HS-5 (cell line): ENCODE data around the gene VCAN.
"Not testable (repeated sequence)": the region's sequence is repeated elsewhere in the genome, so short reads cannot be mapped to it uniquely, and the experiment has no call there.

ENCODE experiments used
- DNase-seq: peaks from one replicate; pipeline ENCODE4 v3.0.0-alpha.2; 2012; ENCODE audit warnings: low read depth

VCAN gene

GRCh38 chr5:83471405-83472212 is at the start of gene VCAN:
Gene VCAN, plus strand, starts transcription at chr5:83471744. Its CDS starts 11,775 bp downstream, at chr5:83483519.
- DNase-seq: no peak

GRCh38 chr5:83422284-83422683 is 49.3 kb upstream of the VCAN start:
- no peak for DNase-seq

DNA sequence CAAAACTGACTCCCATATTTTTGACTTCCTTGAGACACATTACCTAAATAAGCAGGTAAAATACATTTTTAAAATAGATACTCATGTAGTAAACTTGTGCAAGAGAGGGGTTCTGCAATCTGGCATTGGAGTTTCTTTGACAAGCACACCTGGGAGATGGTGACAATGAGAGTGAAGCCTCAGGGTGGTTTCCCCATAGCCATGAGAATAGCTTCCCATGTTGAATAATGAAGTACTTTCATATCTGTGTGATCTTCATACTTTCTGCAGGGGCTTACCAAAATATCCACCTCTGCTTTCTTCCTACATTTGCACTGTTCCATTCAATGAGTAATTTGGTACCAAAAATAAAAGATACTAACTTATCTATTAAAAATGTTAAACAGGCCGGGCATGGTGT is 44.7 kb upstream of the VCAN start:
- no peak for DNase-seq

DNA sequence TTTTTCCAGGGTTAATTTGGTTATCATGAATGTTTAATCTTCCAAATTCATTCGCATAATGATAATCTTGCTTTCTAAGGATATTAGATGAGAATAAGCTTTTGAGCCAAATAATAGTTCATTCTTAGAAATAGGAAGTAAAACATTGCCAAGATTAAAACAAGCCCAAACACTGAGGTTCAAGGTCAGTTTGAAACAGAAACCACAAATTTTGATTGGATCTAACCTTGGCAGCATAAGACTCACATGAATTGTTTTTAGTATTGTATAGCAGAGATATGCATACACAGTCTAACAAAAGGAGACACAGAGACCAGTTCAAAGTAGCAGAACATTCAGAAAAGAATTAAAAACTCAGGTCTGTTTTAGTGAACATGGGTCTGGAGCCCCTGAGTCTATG is 43.4 kb upstream of the VCAN start:
- no peak for DNase-seq

DNA sequence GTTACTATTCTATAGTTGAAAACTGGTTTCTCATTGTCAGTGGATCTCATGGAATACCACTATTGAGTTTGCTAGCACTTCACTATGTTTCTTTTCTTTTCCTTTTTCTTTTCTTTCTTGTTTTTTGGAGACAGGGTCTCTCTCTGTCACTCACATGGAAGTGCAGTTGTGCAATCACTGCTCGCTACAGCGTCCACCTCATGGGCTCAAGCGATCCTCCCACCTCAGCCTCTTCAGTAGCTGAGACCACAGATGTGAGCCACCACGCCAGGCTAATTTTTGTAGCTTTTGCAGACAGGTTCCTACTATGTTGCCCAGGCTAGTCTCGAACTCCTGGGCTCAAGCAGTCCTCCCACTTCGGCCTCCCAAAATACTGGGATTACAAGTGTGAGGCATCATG is 42.7 kb upstream of the VCAN start:
- no peak for DNase-seq

DNA sequence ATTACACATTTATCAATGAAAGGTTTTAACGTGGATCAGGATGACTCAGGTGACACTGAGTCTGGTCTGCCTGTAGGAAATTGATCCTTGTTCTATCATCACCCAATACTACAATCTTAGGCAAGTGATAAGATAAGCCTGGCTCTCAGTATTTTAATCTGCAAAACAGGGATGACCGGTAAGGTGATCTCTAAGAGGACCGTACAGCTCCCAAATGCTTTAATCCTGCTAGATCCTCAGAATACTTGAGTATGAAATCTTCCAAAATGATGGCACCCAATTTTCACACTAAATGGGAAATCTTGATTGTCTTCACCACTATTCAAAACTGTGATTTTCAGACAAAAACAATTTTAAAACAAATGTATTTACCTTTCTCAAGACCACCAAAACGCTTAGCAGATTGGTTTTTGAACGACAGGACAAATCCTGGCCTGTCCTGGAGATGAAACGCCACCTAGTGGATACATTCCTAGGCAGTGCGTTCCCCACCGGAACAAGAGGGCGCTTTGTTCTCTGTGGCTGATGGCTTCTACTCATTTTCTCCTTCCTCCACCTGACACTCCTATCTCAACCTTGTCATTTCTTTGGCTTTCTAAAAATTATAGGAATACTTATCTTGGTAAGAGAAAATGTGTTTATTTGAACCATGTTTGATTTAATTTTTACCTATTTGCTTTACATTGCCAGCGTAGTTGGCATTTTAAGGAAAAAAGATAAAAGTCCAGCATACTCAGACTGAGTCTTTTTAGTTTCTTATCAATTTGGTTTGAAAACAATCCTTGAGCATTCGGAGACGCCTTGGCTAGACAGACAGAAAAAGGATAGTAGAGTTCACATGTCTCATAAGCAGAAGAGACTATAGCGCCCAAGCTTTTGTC is 41.2 kb upstream of the VCAN start:
- DNase-seq: peak; percentile 19

DNA sequence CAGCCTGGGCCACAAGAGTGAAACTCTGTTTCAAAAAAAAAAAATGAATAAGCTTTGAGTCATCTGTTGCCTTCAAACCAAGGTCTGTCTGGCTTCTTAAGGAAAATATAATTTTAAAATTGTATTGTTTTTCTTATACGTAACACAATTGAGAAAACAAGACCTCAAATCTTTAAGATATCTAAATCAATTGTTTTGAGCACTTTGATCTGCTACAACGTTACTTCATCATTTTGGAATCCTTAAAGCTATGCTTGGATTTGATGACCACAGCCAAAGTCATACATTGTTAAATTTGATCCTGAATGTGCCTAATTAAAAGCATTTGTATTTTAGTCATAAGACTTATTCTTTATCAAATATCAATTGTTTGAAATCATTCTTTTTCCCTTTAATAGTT is 37.7 kb upstream of the VCAN start:
- peak; percentile 64 for DNase-seq

GRCh38 chr5:83434946-83435345 is 36.6 kb upstream of the VCAN start:
- DNase-seq: no peak

- DNase-seq: no peak
Observed at GRCh38 chr5:83436276-83436675, 35.3 kb upstream of the VCAN start.

GRCh38 chr5:83437697-83438096 is 33.8 kb upstream of the VCAN start:
- DNase-seq: not testable (repeated sequence)

GRCh38 chr5:83440826-83441225 is 30.7 kb upstream of the VCAN start:
- DNase-seq: no peak

DNA sequence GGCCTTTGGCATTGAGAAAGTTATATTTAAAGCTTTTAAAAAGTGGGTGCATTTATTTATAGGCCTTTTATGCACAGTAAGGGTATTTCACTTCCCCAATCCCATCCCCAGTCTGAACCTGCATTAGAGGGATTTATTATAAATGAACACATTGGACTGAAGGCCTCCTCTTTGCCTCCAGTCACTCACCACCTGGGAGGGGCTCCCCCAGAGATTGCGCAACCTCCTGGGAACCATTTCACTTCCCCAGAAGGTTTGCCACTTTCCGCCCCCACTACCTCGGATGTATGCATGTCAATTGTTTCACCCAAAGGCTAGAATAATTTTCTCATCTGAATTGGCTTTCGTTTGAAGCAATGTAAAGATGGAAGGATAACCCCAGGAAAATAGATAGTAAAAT is 29.8 kb upstream of the VCAN start:
- DNase-seq: no peak

DNA sequence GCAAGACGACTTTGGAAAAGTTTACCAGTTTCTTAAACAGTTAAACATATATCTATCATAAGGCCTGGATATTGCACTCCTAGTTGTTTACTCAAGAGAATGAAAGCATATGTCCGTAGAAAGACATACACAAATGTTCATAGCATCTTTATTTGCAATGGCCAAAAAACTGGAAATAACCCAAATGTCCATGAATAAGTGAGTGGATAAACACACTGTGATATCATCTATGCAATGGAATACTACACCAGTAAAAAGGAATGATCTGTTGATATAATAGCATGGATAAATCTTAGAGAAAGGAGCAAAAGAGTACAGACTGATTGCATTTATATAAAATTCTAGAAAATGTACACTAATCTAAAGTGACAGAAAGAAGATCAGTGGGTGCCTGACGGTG is 28.0 kb upstream of the VCAN start:
- no peak for DNase-seq

- no peak for DNase-seq
Observed at GRCh38 chr5:83444445-83444844, 27.1 kb upstream of the VCAN start.

DNA sequence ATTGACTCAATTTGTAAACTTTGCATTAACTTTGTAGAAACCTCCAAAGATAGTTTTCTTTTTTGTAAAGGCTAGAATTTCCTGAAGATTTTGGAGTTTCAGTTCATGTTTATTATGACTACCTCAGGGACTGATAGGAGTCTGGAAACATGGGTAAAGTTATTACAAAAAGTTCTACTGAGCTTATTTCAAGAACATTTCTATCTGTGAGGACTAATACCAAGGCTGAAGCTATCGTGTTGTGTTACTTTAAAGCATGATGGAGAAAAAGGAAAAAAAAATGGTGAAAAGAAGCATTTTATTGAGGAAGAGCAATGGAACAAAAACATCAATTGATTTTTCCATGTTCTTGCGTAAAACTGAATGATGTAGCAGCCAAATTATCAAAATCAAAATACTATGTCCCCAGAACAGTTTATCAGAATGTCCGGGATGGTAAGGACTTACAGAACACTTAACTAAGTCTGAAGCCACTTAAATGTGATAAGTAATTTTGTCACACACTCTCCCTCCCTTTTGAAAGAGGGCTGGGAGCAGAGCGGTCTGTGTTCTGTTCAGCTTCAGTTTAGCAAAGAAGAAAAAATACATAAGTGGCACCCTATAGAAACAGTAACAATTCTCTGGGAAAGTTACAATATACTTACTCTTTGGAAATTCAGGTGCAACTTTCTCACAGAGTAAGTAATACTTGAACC is 25.1 kb upstream of the VCAN start:
- no peak for DNase-seq

DNA sequence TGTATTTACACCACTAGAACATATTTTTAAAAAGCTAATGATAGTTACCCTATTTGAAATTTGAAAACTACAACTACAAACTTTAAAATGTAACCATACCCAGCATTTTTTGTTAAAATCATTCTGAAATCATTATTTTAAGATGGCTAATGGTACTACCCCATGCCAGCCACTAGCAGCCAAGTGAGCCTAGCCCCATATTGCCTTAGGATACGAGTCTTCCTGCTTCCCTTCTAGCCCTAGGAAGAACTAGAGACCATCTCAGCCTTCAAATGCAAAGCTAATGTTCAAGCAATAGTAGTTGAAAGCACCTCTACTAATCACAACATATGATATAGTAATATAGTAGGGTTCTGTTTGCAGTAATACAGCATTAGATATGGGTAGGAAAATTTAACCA is 24.0 kb upstream of the VCAN start:
- no peak for DNase-seq

- no peak for DNase-seq
Observed at GRCh38 chr5:83450183-83450966, 21.2 kb upstream of the VCAN start.

DNA sequence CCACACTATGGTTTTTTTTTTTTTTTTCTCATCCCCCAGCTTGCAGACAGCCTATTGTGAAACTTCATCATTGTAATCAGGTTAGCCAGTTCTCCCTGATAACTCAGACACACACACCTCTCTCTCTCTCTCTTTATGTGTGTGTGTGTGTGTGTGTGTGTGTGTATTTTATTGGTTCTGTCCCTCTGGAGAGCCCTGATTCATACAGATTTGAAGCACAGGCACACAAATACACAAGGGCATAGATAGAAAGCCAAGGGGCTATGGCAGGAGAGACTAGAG is 20.6 kb upstream of the VCAN start:
- no peak for DNase-seq

- no peak for DNase-seq
Observed at GRCh38 chr5:83451955-83452354, 19.6 kb upstream of the VCAN start.

GRCh38 chr5:83453937-83454336 is 17.6 kb upstream of the VCAN start:
- no peak for DNase-seq

DNA sequence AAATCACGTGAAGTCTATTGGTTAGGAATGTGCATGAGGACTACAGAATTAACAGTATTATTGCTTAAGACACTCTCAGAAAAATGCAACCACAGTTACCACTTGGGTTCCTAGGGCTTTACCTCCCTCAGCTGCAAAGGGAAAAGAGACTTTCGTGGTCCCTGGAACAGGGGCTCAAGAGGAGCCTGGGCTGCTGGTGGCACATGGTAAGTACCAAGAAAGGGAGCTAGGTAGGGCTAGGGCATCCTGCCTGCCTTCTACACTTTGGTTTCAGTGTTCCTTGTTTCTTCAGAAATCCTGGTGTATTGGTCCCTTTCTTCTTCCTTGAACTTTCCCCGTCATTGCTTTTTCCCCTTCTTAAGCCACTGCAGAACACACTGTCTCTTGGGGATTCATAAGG is 7.3 kb upstream of the VCAN start:
- no peak for DNase-seq

GRCh38 chr5:83467371-83468035 is 4.0 kb upstream of the VCAN start:
- DNase-seq: no peak
